ENCODE measurements around the gene TSGA10IP.

Gene TSGA10IP

DNA sequence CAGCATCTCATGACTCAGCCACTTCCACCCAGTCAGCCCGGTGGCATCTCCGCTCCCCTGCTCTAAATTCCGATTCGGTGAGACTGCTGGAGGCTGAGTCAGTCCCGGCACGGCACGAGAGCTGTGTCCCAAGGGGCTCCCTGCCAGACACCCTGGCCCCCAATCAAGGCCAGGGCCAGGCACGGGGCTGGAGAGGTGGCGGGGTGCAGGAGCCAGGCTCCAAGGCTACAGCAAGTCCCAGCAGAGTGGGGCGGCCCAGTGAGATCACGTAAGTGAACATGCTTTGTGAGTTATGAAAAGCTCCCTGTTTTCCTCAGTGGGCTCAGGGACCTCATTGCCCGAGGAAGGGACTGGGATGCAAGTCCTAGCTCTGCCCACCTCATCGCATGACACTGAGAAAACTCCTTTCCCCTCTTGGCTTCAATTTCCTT lies 29.4 kb upstream of the TSGA10IP start:
- Mint-ChIP-seq H3K27ac (no peak overlapping the region), H3K27me3 (ENCODE audit: low read depth, poor library complexity) (peaks cover 3% of the 10 kb centered on the region), H3K4me3 (no peak overlapping the region), H3K4me1 (peaks cover 41% of the 10 kb centered on the region), H3K36me3 (ENCODE audit: low read depth) (peaks cover 7% of the 10 kb centered on the region), H3K9me3 (no peaks in the 10 kb centered on the region)
- TF ChIP-seq, protein P1, sequence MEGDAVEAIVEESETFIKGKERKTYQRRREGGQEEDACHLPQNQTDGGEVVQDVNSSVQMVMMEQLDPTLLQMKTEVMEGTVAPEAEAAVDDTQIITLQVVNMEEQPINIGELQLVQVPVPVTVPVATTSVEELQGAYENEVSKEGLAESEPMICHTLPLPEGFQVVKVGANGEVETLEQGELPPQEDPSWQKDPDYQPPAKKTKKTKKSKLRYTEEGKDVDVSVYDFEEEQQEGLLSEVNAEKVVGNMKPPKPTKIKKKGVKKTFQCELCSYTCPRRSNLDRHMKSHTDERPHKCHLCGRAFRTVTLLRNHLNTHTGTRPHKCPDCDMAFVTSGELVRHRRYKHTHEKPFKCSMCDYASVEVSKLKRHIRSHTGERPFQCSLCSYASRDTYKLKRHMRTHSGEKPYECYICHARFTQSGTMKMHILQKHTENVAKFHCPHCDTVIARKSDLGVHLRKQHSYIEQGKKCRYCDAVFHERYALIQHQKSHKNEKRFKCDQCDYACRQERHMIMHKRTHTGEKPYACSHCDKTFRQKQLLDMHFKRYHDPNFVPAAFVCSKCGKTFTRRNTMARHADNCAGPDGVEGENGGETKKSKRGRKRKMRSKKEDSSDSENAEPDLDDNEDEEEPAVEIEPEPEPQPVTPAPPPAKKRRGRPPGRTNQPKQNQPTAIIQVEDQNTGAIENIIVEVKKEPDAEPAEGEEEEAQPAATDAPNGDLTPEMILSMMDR (IDR thresholded peaks at IDR 0.05), result no peak
- no peak for DNase-seq

DNA sequence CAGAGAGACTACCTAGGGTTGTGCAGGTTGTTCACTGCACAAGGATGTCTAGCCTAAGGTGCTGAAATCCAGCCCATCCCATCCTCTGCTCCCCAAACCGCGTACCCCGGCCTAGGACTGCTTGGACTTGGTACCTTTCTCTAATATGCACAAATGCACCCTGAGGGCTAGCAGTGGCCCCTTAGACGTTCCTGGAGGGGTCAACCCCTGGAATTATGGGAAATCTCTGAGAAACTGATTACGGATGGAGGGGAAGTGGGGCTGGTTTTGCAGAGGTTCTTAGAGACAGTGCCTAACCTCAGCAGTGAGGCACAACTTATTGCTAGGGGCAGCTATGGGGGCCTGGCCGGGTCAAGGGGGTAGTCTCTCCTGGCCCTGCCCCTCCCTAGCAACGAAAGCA lies 28.9 kb upstream of the TSGA10IP start:
- peaks cover 7% of the 10 kb centered on the region for H3K36me3 Mint-ChIP-seq (ENCODE audit: low read depth)
- H3K4me3 Mint-ChIP-seq, result peak overlapping the region; percentile 77
- H3K9me3 Mint-ChIP-seq, result no peaks in the 10 kb centered on the region
- no peak for DNase-seq
- no peak overlapping the region for H3K27ac Mint-ChIP-seq
- peaks cover 3% of the 10 kb centered on the region for H3K27me3 Mint-ChIP-seq (ENCODE audit: low read depth, poor library complexity)
- TF ChIP-seq, protein P1 (IDR thresholded peaks at IDR 0.05), result no peak
- peaks cover 37% of the 10 kb centered on the region for H3K4me1 Mint-ChIP-seq

DNA sequence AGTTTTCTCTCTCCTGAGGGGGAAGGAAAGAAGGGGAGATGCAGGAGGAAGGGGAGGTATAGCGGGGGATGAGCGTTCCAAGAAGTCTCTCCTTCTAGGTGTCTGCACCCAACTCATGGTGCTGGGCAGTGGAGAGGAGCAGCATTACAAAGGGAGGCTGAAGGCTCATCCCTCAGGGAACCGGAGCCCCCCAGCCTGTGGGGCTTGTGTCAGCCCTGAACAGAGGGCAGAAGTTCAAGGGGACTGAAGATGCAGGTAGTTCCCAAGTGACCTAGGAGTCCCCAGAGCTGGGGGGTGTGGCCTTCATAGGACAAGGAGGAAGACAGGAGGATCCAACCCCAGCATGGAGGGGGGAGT lies 28.2 kb upstream of the TSGA10IP start:
- Mint-ChIP-seq H3K4me3 (peak overlapping the region; percentile 77), H3K36me3 (ENCODE audit: low read depth) (peaks cover 11% of the 10 kb centered on the region), H3K27me3 (ENCODE audit: low read depth, poor library complexity) (peaks cover 3% of the 10 kb centered on the region), H3K4me1 (peaks cover 31% of the 10 kb centered on the region), H3K9me3 (no peaks in the 10 kb centered on the region), H3K27ac (peak overlapping the region; percentile 32)
- DNase-seq, result no peak
- TF ChIP-seq, protein P1 (IDR thresholded peaks at IDR 0.05), result no peak

DNA sequence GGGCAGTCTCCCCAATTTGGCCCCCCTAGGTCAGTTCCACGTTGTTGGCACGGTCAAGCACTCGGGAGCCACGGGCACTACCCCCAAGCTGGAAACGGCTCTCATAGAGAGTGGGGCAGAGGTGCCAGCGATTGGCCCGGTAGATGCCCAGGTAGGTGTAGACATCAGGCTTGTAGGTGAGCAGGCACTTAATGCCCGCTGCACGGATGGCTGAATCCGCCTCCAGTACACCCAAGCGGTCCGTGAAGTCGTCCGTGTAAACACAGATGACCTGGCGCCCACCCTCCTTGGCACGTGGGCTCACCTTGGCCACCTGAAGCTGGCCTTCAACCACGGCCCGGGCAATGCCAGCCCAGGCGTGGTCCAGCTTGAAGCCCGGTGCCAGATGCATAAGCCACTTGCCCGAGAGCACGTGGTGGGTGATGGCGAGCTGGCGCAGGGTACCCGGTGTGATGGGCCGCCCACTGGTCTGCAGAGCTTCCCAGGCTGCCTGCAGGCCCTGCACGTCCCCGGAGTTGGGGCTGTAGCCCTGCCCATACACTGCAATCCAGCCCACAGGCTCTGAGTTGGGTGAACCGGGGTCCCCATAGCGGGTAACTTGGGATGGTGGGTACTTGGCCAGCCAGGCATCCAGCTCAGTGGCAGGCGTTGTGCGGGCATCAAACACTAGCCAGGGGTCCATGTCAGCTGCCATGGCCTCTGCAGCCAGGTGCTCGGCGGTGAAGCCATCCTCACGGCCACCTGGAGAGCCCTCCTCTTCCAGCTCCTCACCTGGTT lies 27.7 kb upstream of the TSGA10IP start:
- H3K4me3 Mint-ChIP-seq, result peak overlapping the region; percentile 83
- H3K27me3 Mint-ChIP-seq (ENCODE audit: low read depth, poor library complexity), result no peaks in the 10 kb centered on the region
- no peak for DNase-seq
- TF ChIP-seq, protein P1 (IDR thresholded peaks at IDR 0.05), result no peak
- H3K4me1 Mint-ChIP-seq, result peaks cover 31% of the 10 kb centered on the region
- no peak overlapping the region for H3K27ac Mint-ChIP-seq
- H3K36me3 Mint-ChIP-seq (ENCODE audit: low read depth), result peaks cover 16% of the 10 kb centered on the region
- no peaks in the 10 kb centered on the region for H3K9me3 Mint-ChIP-seq

DNA sequence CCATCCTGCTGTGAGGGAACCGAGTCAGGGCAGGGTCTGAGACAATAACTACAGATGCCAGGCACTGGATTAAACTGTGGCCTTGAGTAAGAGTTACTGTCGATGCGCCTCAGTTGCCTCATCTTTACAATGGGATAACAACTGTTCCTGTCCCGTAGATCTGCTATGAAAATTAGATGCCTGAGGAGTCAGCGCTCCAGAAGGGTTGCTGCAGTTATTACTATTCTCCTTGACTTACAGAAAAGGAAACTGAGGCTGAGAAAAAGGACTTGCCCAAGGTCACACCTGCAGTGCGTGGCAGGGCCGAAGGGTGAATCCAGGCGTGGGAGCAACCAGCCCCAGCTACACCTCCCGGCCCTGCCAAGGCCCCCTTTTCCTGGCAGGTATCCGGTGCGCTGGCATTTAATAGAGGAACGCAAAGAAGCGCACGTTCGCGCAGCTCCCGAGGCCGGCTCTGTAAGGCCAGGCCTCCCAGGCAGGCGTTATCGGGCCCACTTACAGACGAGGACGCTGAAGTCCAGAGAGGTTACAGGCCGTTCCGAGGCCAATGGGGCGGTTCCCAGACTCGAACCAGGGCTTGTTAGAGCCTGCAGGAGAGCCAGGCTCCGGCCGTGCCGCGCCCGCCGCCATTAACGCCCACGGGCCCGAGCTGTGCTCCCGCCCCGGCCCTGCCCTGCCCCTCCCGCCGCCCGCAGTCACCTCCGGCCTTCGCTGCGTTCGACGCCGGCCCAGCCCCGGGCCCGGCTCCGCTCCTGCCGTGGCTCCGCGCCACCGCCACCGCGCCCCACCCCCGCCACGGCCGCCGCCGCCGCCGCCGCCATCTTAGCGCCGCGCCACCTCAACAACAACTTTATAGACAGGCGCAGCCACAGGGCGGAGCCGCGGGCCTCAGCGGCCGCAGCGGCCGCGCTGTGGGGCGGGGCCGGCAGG lies 26.8 kb upstream of the TSGA10IP start, which contains the start of gene C11orf68:
Gene C11orf68 (minus strand): TSS at position 852 of the 930 bp plus-strand sequence. CDS start 31 bp downstream, at position 821.
- TF ChIP-seq, protein P1 (IDR thresholded peaks at IDR 0.05), result no peak
- H3K9me3 Mint-ChIP-seq, result no peaks in the 10 kb centered on the region
- peaks cover 25% of the 10 kb centered on the region for H3K36me3 Mint-ChIP-seq (ENCODE audit: low read depth)
- H3K27ac Mint-ChIP-seq, result no peak within 1 kb of the TSS
- no peak for DNase-seq
- peak within 1 kb of the TSS; percentile 88 for H3K4me3 Mint-ChIP-seq
- H3K4me1 Mint-ChIP-seq, result peaks cover 31% of the 10 kb centered on the region
- no peaks in the 10 kb centered on the region for H3K27me3 Mint-ChIP-seq (ENCODE audit: low read depth, poor library complexity)

Measured in nephron progenitor cell (in vitro differentiated cells).